NCI-H748 (cell line): ENCODE measurements around the gene ATXN10.

Experiments
- DNase-seq: peaks from one replicate; lab custom pipeline; 2025; ENCODE audit not compliant: unreplicated experiment; lab: John Stamatoyannopoulos, UW

The ATXN10 gene

GRCh38 chr22:45817745-45818423 lies 146.2 kb downstream of the ATXN10 start:
- no peak for DNase-seq

DNA sequence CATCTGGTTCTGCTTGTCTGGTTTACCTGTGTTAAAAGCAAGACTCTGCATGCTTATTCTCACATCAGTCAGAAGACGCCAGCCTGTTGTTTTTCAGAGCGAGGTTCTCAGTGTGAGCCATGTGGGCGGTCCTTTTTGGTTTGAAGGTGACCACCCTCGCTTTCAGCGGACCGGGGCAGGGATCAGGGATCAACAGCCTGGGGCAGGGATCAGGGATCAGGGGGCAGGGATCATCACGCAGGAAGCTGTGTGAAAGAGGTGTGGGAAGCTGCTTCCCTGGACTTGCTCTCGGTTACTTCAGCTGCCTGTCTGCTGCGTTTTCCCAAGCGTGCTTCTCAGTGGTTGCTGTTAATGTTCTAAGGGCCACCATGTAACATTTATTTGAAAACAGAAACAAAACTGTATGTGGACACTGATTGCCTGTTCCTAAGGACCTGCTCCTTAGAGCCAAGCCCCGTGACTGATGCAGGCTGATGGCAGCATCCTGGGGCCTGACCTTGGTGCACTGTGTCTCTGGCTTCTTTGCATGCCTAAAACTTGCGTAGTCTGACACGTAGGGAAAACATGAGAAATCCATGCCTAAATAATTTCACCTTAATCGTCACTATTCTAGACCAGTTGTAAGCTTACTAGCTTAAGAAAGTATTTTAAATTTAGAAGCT lies 146.9 kb downstream of the ATXN10 start:
- DNase-seq: no peak

GRCh38 chr22:45819305-45819704 lies 147.7 kb downstream of the ATXN10 start:
- no peak for DNase-seq

GRCh38 chr22:45823336-45823735 lies 151.7 kb downstream of the ATXN10 start:
- no peak for DNase-seq

DNA sequence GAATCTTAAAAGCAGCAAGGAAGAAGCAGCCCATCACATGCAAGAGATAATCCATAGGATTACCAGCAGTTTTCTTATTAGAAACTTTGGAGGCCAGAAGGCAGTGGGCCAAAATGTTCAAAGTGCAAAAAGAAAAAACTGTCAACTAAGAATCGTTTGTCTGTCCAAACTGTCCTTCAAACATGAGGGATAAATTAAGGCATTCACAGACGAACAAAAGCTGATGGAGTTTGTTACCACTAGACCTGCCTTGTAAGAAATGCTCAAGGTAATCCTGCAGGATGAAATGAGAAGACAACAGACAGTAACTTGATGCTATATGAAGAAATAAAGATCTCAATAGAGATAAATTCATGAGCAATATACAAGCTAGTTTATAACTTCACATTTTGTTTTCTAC lies 154.9 kb downstream of the ATXN10 start:
- no peak for DNase-seq

GRCh38 chr22:45828841-45829240 lies 157.2 kb downstream of the ATXN10 start:
- no peak for DNase-seq

- DNase-seq: no peak
Measured at GRCh38 chr22:45830531-45831245, 159.1 kb downstream of the ATXN10 start.

GRCh38 chr22:45831394-45831793 lies 159.8 kb downstream of the ATXN10 start:
- DNase-seq: no peak

DNA sequence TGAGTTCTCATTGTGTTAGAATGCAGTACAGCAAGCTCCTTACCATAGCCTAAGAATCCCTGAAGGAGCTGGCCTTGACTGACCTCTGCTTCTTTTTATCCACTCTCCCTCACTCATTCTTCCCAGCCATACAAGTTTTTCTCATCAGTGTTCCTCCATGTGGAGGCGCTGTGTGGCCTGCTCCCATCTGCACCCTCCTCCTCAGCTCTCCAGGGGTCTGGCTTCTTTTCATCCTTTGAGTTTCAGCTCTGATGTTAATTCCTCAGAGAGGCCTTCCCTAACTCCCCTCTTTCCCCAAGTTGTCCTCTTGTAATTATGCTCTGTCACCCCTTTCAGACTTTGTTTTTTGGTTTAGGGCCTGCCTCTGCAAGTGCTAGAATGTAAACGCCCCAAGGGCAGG lies 160.5 kb downstream of the ATXN10 start:
- no peak for DNase-seq

DNA sequence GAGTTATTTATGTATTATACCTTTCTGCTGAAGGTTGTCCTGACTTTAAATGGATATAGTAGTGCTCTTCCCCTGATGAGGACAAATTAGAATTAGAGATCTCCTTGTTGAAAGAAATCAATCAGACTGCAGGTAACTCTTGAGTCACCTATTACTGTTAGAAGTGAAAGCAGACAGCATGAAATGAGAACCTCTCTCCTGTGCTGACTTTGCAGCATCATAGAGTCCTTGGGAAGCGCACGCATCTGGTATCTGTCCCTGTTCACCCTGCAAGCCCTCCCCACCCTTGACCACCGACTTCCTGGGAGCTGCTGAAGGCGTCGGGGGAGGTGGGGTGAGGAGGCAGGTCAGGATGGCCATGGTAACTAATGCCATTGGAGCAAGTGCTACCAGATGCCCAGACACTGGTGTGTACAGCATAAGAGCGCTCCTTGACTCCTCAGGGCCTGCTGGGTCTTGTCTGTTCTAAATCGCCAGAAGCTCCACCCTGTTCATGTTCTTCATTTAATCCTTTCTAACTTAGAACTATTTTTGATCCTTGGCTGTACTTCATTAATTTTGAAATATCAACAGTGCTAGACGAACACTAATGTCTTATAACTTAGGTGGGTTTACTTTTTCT lies 161.4 kb downstream of the ATXN10 start:
- no peak for DNase-seq

- DNase-seq: no peak
Measured at GRCh38 chr22:45833613-45834012, 162.0 kb downstream of the ATXN10 start.

GRCh38 chr22:45834241-45834640 lies 162.6 kb downstream of the ATXN10 start:
- DNase-seq: no peak

- DNase-seq: no peak
Measured at GRCh38 chr22:45834795-45835194, 163.2 kb downstream of the ATXN10 start.

DNA sequence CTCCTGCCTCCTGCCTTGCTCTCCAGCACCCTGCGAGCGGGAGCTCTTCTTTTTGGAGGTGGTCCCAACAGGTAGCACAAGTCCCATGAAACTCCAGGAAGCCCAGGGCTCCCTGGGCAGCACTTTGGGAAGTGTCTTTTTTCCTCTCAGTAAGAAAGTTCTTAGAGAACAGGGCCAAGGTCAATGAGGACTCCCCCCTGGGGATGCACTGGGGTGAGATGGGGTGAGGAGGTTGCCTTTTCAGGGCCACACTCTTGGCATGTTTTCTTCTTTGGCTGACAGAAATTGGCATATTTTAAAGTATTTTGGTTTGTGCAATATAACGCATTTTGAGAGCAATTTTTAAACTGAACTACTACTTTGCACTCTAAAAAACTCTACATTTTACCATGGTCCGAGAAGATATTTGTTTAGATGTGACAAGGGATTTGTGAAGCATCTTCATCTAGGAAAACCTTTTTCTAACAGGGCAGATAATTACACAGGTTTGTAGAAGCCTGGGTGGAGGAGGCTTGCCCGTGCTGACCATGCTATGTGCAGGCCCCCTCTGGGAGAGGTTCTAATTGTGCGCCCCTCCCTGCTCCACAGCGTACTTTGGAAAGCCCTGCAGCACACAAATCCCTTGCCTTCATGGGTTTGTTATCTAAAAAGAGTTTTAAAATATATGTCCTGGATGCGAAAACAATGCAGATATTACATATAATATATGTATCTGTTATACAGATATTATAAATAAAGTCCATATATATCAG lies 165.0 kb downstream of the ATXN10 start:
- no peak for DNase-seq

DNA sequence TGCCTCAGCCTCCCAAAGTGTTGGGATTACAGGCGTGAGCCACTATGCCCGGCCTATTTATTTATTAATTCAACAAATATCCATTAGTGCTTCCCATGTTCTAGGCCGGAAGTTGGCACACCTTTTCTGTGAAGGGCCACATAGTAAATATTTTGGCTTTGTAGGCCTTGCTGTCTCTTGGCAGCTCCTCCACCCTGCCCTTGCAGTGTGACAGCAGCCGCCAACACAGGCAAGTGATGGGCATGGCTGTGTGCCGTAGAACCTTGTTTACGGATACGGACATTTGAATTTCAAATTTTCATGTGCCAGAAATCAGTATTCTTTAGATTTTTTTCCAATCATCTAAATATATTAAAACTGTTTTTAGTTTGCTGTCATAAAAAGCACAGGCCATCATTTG lies 165.9 kb downstream of the ATXN10 start:
- no peak for DNase-seq

DNA sequence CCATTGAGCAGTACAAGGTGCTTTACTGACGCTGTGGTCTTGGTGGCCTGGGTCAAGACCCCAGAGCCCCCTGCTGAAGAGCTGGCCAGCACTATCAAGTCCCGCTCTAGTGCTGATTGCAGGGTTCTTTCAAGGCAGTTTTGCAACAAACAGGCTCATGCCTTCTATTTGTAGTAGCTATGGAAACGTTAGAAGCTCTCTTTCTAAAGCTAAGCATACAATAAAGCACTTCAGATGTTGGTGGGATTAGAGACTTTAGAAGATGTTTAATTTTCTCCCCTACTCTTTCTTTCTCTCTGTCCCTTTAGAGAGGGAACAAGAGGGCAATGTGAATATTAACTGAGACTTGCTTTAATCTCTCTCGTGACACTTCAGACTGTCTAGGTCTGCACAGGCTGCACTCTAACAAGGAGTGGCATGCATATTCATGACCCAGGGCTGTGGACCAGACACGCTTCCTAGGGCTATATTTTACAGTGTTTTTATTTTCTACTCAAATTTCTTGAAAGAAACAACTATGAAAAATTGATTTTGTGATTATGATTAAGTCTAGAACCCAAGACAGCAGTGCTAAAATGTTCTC lies 166.8 kb downstream of the ATXN10 start:
- no peak for DNase-seq

DNA sequence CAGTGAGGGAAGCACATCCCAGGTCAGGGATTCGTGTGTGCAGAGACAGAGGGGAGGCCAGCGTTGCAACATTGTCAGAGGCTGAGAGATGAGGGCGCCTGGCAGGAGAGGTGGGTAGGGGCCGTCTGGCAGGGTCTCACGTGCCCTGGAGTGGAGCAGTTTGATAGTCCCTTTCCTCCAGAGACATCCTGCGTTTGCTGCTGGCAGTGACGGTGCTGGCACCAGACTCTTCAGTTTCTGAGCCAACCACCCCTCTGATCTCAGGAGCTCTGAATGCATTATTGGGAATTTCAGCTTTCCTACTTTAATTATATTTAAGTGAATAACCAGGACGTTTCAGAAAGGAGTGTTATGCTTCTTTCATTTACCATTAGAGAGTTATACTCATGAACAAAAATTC lies 168.8 kb downstream of the ATXN10 start:
- no peak for DNase-seq

DNA sequence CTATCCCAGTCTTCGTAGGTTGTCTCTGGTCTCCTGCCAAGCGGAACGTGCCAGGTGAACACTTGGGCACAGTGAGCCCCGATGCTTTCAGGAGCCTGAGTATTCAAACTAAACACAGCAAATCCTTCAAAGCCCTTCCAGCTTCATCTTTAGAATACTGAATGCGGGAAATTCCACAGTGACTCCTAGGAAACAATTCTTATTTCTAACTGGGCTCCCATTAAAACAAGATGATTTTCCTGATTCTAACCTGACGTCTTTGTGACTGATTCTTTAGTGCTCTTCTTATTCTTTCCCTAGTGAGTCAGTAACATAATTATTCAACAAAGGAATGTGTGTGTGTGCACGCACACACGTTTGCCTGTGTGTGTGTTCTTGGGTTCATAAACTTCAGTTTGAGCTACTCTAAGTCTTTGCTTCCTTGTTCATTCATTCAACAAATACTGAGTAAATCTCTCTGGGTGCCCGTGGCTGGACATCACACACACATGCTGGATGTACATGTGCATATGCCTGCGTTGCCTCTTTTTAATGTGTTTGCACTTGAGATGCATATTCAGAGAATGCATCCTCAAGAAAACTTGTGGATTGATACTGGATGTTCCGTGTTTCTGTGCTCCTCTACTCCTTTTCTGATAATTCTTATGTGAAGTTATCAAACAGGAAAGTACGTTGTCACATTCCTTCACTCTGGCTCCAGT lies 170.8 kb downstream of the ATXN10 start:
- no peak for DNase-seq

DNA sequence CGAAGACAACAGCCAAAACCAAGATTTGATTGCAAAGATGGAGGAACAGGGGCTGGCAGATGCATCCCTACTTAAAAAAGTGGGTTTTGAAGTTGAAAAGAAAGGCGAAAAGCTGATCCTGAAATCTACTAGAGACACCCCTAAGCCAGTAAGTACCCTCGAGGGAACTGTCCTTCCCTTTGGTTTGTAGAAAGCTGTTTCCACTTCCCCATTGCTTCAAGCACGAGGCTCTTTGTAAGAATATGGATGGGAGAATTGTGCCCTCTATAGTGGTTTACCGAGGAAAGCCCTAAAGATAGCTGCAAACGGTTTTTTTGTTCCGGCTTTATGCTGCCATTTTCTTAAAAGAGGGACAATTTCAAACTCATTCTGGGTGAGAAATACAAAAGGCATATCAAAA lies 171.4 kb downstream of the ATXN10 start:
- DNase-seq: no peak

DNA sequence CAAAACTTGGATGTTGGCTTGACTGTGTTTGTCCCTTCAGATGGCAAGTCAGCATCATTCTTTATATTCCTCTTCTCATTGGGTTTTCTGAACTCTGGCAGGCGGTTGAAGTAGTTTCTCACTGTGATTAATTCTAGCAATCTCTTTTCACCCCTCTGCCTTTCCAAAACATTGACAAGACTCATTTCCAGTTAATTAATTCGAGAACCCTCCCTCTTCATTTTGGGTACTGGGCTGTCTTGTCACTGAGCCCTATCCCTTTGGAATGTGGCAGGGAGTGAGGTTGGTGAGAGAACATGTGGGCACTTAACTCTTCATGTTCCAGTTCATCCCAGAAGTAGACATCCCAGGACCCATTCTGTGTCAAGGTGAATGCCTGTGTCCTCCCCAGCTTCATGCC lies 172.4 kb downstream of the ATXN10 start:
- DNase-seq: no peak
